Liver (tissue), 9 donors: ENCODE results near the gene CERT1. TPM values are rescaled to one million over a fixed set of nuclear protein-coding genes. Genes with fewer than 3 reads are reported as not detected.
A peak's percentile ranks its signal among the peaks of the same experiment; 100 is the strongest.

Experiments
- DNase-seq: peaks from one replicate; pipeline ENCODE4 v3.0.0-alpha.2; 2017; ENCODE audit warnings: low spot score
- H3K27ac ChIP-seq, 2 donors: one replicate each; pipeline ENCODE4 v1.7.0; 2013; ENCODE audit warnings: inconsistent platforms in 2 of 2, low read length in 2 of 2, control low read depth in 1 of 2, low read depth in 1 of 2, mild to moderate bottlenecking in 1 of 2
- H3K27me3 ChIP-seq, 4 donors: one replicate each; pipeline versions ENCODE4 v1.6.1 to v1.7.0; 2013; ENCODE audit warnings: low read length in 3 of 4, inconsistent platforms in 1 of 4, mild to moderate bottlenecking in 1 of 4, moderate library complexity in 1 of 4; ENCODE audit not compliant: control insufficient read depth in 4 of 4, insufficient read depth in 4 of 4
- H3K36me3 ChIP-seq, 4 donors: one replicate each; pipeline versions ENCODE4 v1.6.1 to v1.7.0; 2013; ENCODE audit warnings: low read length in 3 of 4, mild to moderate bottlenecking in 3 of 4, low read depth in 1 of 4, moderate library complexity in 1 of 4; ENCODE audit not compliant: control insufficient read depth in 4 of 4, insufficient read depth in 3 of 4
- H3K4me1 ChIP-seq, 4 donors: one replicate each; pipeline versions ENCODE4 v1.6.1 to v1.7.0; 2013; ENCODE audit warnings: low read length in 3 of 4, mild to moderate bottlenecking in 3 of 4, moderate library complexity in 1 of 4; ENCODE audit not compliant: control insufficient read depth in 4 of 4, insufficient read depth in 4 of 4
- H3K4me3 ChIP-seq, 3 donors: one replicate each; pipeline versions ENCODE4 v1.6.1 to v1.7.0; 2013; ENCODE audit warnings: low read length in 3 of 3, control low read depth in 1 of 3, low read depth in 1 of 3, mild to moderate bottlenecking in 1 of 3
- H3K9ac ChIP-seq, 2 donors: one replicate each; pipeline ENCODE4 v1.7.0; 2013; ENCODE audit warnings: low read length in 2 of 2, mild to moderate bottlenecking in 2 of 2, moderate library complexity in 2 of 2, control low read depth in 1 of 2, low read depth in 1 of 2
- H3K9me3 ChIP-seq, 4 donors: one replicate each; pipeline versions ENCODE4 v1.6.1 to v1.7.0; 2013; ENCODE audit warnings: low read length in 3 of 4; ENCODE audit not compliant: control insufficient read depth in 4 of 4
- FOXA1 ChIP-seq: IDR thresholded peaks from 2 replicates; pipeline ENCODE4 v1.6.1; 2016; ENCODE audit warnings: antibody characterized with exemption
- FOXA2 ChIP-seq: IDR thresholded peaks from 2 replicates; pipeline ENCODE4 v1.6.1; 2016; ENCODE audit warnings: antibody characterized with exemption
- GABPA ChIP-seq, 2 donors: IDR thresholded peaks in 1 of 2; conservative IDR thresholded peaks in 1 of 2; 2 replicates each; pipeline ENCODE4 v1.6.1; 2016; ENCODE audit warnings: antibody characterized with exemption in 2 of 2, mild to moderate bottlenecking in 1 of 2, moderate library complexity in 1 of 2
- HNF4A ChIP-seq, 2 donors: conservative IDR thresholded peaks; 2 replicates each; pipeline ENCODE4 v1.6.1; 2016; ENCODE audit warnings: antibody characterized with exemption in 2 of 2, mild to moderate bottlenecking in 2 of 2
- HNF4G ChIP-seq: IDR thresholded peaks from 2 replicates; pipeline ENCODE4 v1.6.1; 2016; ENCODE audit warnings: antibody characterized with exemption
- JUND ChIP-seq, 2 donors: IDR thresholded peaks; 2 replicates each; pipeline ENCODE4 v1.6.1; 2016; ENCODE audit warnings: antibody characterized with exemption in 2 of 2
- NR2F2 ChIP-seq: IDR thresholded peaks from 2 replicates; pipeline ENCODE4 v1.6.1; 2016; ENCODE audit warnings: antibody characterized with exemption
- RAD21 ChIP-seq, 2 donors: IDR thresholded peaks; 2 replicates each; pipeline ENCODE4 v1.6.1; 2016; ENCODE audit warnings: antibody characterized with exemption in 2 of 2, mild to moderate bottlenecking in 2 of 2
- REST ChIP-seq: IDR thresholded peaks from 2 replicates; pipeline ENCODE4 v1.6.1; 2016; ENCODE audit warnings: antibody characterized with exemption, mild to moderate bottlenecking
- RXRA ChIP-seq, 2 donors: IDR thresholded peaks; 2 replicates each; pipeline ENCODE4 v1.6.1; 2017 to 2018; ENCODE audit warnings: antibody characterized with exemption in 2 of 2, mild to moderate bottlenecking in 1 of 2
- SP1 ChIP-seq: IDR thresholded peaks from 2 replicates; pipeline ENCODE4 v1.6.1; 2018; ENCODE audit warnings: antibody characterized with exemption, mild to moderate bottlenecking
- TAF1 ChIP-seq: conservative IDR thresholded peaks from 2 replicates; pipeline ENCODE4 v1.6.1; 2016; ENCODE audit warnings: antibody characterized with exemption, mild to moderate bottlenecking
- YY1 ChIP-seq: IDR thresholded peaks from 2 replicates; pipeline ENCODE4 v1.6.1; 2016; ENCODE audit warnings: antibody characterized with exemption, mild to moderate bottlenecking
- WGBS: extraction: QIAGEN DNeasy Blood & Tissue Kit; methylation state at CpG from one replicate; pipeline ENCODE4 v1.1.7; 2013; 5-methylcytosine and 5-hydroxymethylcytosine counted together
- polyA plus RNA-seq, 2 donors: library from polyadenylated mRNA; stranded (reverse) in 1 of 2; unstranded in 1 of 2; fragments of 200-250 nt in 1 of 2; fragments of >200 nt in 1 of 2; fragmentation: Nextera tagmentation in 1 of 2; extraction: Ambion mirVana in 1 of 2; gene quantifications; one replicate each; pipeline versions ENCODE4 v1.2.1 to v1.2.3, GENCODE V29; 2013 to 2015
- total RNA-seq, 2 donors: library from RNA; depleted of rRNA; stranded (reverse); fragments of >200 nt; gene quantifications; one replicate each; pipeline ENCODE4 v1.2.3, GENCODE V29; 2014
- TF ChIP-seq, protein P1 (sequence below): IDR thresholded peaks from 2 replicates; pipeline ENCODE4 v1.6.1; 2016; ENCODE audit warnings: antibody characterized with exemption
- TF ChIP-seq, protein P2 (sequence below): fragments of 150-350 bp; IDR thresholded peaks from 2 replicates; pipeline ENCODE4 v1.5.1; 2017; ENCODE audit warnings: improper control_type of control experiment, low read depth, low read length; ENCODE audit not compliant: missing input control
- TF ChIP-seq, protein P3 (sequence below): IDR thresholded peaks from 2 replicates; pipeline ENCODE4 v1.6.1; 2016; ENCODE audit warnings: antibody characterized with exemption
- donor health status: healthy.
- donor health status: healthy.
- donor health status: healthy.
- donor health status: healthy.
- donor health status: healthy.

CERT1 gene
- total and polyA plus RNA-seq, 4 donors: 11.4 to 25.1 (median 16.8) TPM

- no peak overlapping the region for H3K9ac ChIP-seq
- no peak for DNase-seq
- TF ChIP-seq, protein P1, sequence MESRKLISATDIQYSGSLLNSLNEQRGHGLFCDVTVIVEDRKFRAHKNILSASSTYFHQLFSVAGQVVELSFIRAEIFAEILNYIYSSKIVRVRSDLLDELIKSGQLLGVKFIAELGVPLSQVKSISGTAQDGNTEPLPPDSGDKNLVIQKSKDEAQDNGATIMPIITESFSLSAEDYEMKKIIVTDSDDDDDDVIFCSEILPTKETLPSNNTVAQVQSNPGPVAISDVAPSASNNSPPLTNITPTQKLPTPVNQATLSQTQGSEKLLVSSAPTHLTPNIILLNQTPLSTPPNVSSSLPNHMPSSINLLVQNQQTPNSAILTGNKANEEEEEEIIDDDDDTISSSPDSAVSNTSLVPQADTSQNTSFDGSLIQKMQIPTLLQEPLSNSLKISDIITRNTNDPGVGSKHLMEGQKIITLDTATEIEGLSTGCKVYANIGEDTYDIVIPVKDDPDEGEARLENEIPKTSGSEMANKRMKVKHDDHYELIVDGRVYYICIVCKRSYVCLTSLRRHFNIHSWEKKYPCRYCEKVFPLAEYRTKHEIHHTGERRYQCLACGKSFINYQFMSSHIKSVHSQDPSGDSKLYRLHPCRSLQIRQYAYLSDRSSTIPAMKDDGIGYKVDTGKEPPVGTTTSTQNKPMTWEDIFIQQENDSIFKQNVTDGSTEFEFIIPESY: no peak
- peak; percentile 62 for TF ChIP-seq NR2F2
- H3K27me3 ChIP-seq: no peaks in the 10 kb centered on the region
- H3K9me3 ChIP-seq: no peaks in the 10 kb centered on the region
- H3K4me3 ChIP-seq: no peak overlapping the region
- no peak overlapping the region for H3K27ac ChIP-seq
- H3K4me1 ChIP-seq: no peaks in the 10 kb centered on the region
- H3K36me3 ChIP-seq: no peaks in the 10 kb centered on the region
Observed at GRCh38 chr5:75529185-75529584, 17.8 kb upstream of the CERT1 start.

DNA sequence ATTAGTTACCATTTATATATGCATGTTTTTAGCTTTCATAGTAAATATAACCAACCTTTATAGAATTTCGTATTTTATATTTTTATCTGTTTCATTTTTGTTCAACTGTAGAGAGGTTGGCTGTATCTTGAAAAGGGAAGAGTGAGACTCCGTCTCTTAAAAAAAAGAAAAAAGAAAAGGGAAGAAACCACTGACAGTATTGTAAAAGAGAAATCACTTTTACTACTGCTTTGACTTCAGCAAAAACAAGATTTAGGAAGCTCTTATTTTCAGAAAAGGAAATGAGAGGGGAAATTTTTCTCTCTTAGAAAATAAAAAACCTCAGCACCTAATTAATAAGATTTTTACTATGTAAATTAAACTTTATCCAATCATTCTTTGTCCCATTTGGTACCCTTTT, 14.6 kb upstream of the CERT1 start:
- Histone ChIP-seq H3K9me3 (no peaks in the 10 kb centered on the region), H3K27me3 (no peaks in the 10 kb centered on the region), H3K36me3 (no peaks in the 10 kb centered on the region), H3K4me1 (no peaks in the 10 kb centered on the region), H3K9ac (no peak overlapping the region), H3K27ac (no peak overlapping the region), H3K4me3 (no peak overlapping the region)
- DNase-seq: no peak
- WGBS: 76% methylated on average over 2 of the region's 2 CpGs
- TF ChIP-seq, protein P2, sequence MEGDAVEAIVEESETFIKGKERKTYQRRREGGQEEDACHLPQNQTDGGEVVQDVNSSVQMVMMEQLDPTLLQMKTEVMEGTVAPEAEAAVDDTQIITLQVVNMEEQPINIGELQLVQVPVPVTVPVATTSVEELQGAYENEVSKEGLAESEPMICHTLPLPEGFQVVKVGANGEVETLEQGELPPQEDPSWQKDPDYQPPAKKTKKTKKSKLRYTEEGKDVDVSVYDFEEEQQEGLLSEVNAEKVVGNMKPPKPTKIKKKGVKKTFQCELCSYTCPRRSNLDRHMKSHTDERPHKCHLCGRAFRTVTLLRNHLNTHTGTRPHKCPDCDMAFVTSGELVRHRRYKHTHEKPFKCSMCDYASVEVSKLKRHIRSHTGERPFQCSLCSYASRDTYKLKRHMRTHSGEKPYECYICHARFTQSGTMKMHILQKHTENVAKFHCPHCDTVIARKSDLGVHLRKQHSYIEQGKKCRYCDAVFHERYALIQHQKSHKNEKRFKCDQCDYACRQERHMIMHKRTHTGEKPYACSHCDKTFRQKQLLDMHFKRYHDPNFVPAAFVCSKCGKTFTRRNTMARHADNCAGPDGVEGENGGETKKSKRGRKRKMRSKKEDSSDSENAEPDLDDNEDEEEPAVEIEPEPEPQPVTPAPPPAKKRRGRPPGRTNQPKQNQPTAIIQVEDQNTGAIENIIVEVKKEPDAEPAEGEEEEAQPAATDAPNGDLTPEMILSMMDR: no peak
- no peak for TF ChIP-seq RXRA (IDR thresholded peaks at IDR 0.05)
- no peak for TF ChIP-seq HNF4G
- TF ChIP-seq, protein P3, sequence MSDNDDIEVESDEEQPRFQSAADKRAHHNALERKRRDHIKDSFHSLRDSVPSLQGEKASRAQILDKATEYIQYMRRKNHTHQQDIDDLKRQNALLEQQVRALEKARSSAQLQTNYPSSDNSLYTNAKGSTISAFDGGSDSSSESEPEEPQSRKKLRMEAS: no peak

- WGBS: 99% methylated on average over 1 of the region's 1 CpG
- Histone ChIP-seq H3K27ac (no peak overlapping the region), H3K4me1 (no peaks in the 10 kb centered on the region), H3K9ac (no peak overlapping the region), H3K36me3 (no peaks in the 10 kb centered on the region), H3K27me3 (no peaks in the 10 kb centered on the region), H3K9me3 (no peaks in the 10 kb centered on the region), H3K4me3 (no peak overlapping the region)
- DNase-seq: no peak
- TF ChIP-seq YY1 (no peak), SP1 (no peak), JUND (IDR thresholded peaks at IDR 0.05) (no peak), HNF4A (conservative IDR thresholded peaks at IDR 0.05) (no peak), REST (no peak), RAD21 (IDR thresholded peaks at IDR 0.05) (no peak), FOXA1 (no peak), GABPA (IDR thresholded peaks at IDR 0.05 in 1 of 2, conservative IDR thresholded peaks at IDR 0.05 in 1 of 2) (no peak), TAF1 (no peak), FOXA2 (no peak)
- TF ChIP-seq, protein P1: no peak
- TF ChIP-seq, protein P3: no peak
- TF ChIP-seq, protein P2: no peak
Observed at GRCh38 chr5:75525344-75525743, 13.9 kb upstream of the CERT1 start.
